ENCODE results near the gene GRIN1. TPM values are rescaled to one million over a fixed set of nuclear protein-coding genes. Genes with fewer than 3 reads are reported as not detected.

GRIN1 gene
- total RNA-seq, 6 experiments from 2014 or later = 0.51 to 1.1 (median 0.66) TPM; not detected in 3

DNA sequence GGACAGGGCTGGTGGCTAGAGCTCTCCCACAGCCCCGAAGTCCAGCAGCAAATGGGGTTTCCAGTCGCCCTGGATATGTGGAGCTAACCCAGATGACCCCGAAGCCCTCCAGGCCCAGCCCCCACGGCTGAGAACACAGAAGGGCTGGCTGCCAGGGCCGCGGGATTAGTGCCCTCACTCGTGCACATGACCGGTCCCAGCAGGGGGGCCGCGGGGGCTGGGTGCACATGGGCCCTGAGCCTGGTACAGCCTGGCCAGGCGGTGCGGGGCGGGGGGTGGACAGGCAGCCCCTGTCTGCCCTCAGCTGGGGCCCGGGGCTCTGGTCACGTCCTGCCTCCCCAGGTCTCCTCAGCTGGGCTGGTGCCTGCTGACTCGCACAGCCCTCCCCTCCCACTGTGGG, 55.4 kb downstream of the GRIN1 start:
- Mint-ChIP-seq H3K27me3 (ENCODE audit: insufficient read depth) (peaks cover 1% of the 10 kb centered on the region; the same call in 1 of the 2 replicates), H3K4me3 (no peak overlapping the region)

DNA sequence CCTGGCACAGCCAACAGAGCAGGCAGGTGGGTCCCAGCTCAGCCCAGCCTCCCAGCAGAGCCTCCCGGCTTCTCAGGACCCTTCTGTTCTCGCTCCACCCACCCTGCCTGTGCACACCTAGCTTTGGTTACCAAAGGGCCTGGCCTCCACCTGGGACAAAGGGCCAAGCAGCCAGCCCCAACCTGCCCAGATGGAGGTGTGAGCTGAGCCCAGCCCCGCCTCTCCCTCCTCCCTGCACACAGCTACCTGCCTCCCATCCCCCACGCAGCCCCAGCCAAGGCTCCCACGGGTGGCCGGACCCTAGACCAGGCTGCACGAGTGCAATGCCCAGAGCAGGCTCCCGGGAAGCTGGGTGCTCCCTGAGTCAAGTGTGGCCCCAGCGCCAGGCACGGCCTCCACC, 56.0 kb downstream of the GRIN1 start:
- Mint-ChIP-seq H3K36me3 (ENCODE audit: low read depth) (no peaks in the 10 kb centered on the region), H3K27ac (no peak overlapping the region), H3K4me3 (no peak overlapping the region), H3K4me1 (ENCODE audit: low read depth) (peaks cover 16% of the 10 kb centered on the region), H3K9me3 (no peaks in the 10 kb centered on the region), H3K27me3 (ENCODE audit: insufficient read depth) (peaks cover 1% of the 10 kb centered on the region; the same call in 1 of the 2 replicates)
- TF ChIP-seq, protein P1, sequence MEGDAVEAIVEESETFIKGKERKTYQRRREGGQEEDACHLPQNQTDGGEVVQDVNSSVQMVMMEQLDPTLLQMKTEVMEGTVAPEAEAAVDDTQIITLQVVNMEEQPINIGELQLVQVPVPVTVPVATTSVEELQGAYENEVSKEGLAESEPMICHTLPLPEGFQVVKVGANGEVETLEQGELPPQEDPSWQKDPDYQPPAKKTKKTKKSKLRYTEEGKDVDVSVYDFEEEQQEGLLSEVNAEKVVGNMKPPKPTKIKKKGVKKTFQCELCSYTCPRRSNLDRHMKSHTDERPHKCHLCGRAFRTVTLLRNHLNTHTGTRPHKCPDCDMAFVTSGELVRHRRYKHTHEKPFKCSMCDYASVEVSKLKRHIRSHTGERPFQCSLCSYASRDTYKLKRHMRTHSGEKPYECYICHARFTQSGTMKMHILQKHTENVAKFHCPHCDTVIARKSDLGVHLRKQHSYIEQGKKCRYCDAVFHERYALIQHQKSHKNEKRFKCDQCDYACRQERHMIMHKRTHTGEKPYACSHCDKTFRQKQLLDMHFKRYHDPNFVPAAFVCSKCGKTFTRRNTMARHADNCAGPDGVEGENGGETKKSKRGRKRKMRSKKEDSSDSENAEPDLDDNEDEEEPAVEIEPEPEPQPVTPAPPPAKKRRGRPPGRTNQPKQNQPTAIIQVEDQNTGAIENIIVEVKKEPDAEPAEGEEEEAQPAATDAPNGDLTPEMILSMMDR (IDR thresholded peaks at IDR 0.05) = no peak
- no peak for DNase-seq

More for the DNA sequence above, 55.4 kb downstream of the GRIN1 start:
- Mint-ChIP-seq H3K36me3 (ENCODE audit: low read depth) (no peaks in the 10 kb centered on the region; the same call in 1 of the 2 replicates), H3K4me1 (ENCODE audit: low read depth) (peaks cover 20% of the 10 kb centered on the region), H3K9me3 (no peaks in the 10 kb centered on the region), H3K27ac (no peak overlapping the region)
- TF ChIP-seq, protein P1 (IDR thresholded peaks at IDR 0.05) = no peak
- DNase-seq = no peak

DNA sequence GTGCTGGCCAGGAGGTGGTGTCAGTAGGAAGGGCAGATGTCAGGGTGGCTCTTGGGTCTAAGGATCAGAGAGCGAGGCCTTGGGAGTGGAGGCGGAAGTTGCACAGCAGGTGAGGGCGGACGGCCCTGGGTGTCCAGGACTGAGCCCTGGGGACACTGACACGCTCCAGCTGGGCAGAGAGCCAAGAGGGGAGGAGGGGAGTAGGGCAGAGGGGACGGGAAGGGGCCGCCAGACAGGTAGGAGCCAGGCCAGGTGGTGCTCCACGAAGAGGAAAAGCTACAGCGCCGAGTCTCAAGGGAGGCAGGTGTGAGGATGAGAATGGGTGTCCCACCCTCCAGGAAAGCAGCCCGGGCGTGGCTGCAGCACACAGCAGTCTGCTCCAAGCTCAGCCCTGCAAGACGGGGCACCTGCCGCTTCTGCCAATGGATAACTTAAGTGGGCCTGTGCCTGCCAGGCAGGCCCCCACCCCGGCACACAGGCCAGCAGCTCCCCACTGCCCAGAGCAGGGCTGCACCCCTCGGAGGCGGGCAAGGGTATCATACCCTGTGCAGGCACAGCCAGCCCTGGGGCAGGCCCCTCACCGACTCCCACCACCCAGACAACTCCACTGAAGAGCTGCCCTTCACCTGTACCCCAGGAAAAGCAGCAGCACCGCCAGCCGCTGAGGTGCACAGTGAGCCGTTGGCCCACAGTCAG, 56.7 kb downstream of the GRIN1 start:
- H3K36me3 Mint-ChIP-seq (ENCODE audit: low read depth) = no peaks in the 10 kb centered on the region
- no peaks in the 10 kb centered on the region for H3K9me3 Mint-ChIP-seq
- H3K27ac Mint-ChIP-seq = no peak overlapping the region
- H3K4me1 Mint-ChIP-seq (ENCODE audit: low read depth) = peaks cover 13% of the 10 kb centered on the region
- TF ChIP-seq, protein P1 (IDR thresholded peaks at IDR 0.05) = no peak
- H3K27me3 Mint-ChIP-seq (ENCODE audit: insufficient read depth) = peaks cover 1% of the 10 kb centered on the region; the same call in 1 of the 2 replicates
- H3K4me3 Mint-ChIP-seq = no peak overlapping the region
- no peak for DNase-seq

DNA sequence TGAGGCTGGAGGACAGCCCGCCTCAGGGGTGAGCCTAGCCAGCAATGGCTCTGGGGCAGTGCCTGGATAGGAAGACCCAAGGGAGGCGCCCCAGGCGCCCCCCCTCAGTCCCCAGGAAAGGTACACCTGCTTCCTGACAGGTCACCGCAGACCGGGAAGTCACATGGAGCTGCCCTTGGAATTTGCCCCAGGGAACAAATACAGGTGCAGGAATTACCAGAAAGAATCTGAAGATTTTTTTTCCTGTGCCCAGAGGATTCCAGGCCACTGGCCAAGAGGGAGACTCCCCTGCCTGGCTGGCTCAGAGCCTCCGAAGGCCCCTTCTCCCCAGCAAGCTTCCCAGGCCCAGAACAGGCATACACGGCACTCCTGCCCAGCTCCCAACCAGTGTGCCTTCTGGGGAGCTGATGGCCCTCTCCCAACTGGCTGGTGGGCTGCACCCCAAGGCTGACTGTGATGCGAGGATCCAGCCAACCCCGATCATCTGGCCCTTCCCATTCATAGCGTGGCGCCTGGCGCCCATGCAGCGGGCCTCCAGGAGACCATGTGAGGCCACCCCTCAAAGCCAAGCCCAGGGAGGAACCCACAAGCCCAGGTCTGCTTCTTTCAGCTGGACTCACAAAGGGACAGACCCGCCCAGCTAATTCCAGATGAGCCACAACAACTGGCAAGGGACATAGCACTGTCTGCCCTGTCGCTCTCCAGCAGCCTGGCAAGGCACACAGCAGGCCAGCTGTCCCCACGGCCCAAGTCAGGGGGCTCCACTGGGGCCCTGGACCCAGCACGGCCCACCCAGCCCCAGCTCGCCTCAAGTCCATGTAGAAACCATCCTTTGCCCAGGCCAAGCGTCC, 59.3 kb downstream of the GRIN1 start:
- Mint-ChIP-seq H3K36me3 (ENCODE audit: low read depth) (no peaks in the 10 kb centered on the region), H3K9me3 (no peaks in the 10 kb centered on the region), H3K4me1 (ENCODE audit: low read depth) (peaks cover 14% of the 10 kb centered on the region), H3K27me3 (ENCODE audit: insufficient read depth) (peaks cover 3% of the 10 kb centered on the region), H3K4me3 (peak overlapping the region; percentile 87; the same call in 1 of the 2 replicates), H3K27ac (no peak overlapping the region)
- DNase-seq = no peak
- TF ChIP-seq, protein P1 (IDR thresholded peaks at IDR 0.05) = no peak

DNA sequence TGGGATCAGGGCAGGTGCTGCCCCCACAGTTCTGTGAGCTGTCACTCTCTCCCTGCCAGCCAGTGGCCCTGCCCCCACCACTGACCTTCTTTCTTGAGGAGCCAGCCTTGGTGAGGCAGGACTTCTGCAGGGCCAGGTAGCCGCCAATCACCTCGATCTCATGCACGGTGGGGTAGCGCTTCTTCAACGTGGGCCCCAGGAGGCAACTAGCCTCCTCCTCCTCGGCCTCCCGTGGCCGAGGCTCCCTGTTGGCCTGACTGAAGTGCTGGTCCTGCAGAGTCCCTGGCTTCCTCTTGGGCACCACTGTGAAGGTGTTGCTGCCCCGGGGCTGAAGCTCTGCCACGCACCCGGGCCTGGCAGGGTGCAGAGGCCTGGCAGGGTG, 59.9 kb downstream of the GRIN1 start:
- TF ChIP-seq, protein P1 (IDR thresholded peaks at IDR 0.05) = no peak
- Mint-ChIP-seq H3K27ac (no peak overlapping the region), H3K27me3 (ENCODE audit: insufficient read depth) (peaks cover 3% of the 10 kb centered on the region), H3K4me3 (peak overlapping the region; percentile 87; the same call in 1 of the 2 replicates), H3K4me1 (ENCODE audit: low read depth) (peaks cover 14% of the 10 kb centered on the region), H3K36me3 (ENCODE audit: low read depth) (no peaks in the 10 kb centered on the region), H3K9me3 (no peaks in the 10 kb centered on the region)
- DNase-seq = no peak
